Right lobe of liver (tissue), 4 donors: ENCODE results near the gene MREG.

Source experiments
- POLR2A ChIP-seq: fragments of 450-650 bp; IDR thresholded peaks from one replicate; pipeline ENCODE4 v1.6.1; 2017; ENCODE audit warnings: antibody characterized with exemption, mild to moderate bottlenecking
- TF ChIP-seq, protein P1 (sequence below), 4 donors: fragments of 200-600 bp in 3 of 4; fragments of 450-650 bp in 1 of 4; IDR thresholded peaks; one replicate each; pipeline versions ENCODE4 v1.5.1 to v1.8.0; 2016 to 2022; ENCODE audit warnings: antibody characterized with exemption in 4 of 4, mild to moderate bottlenecking in 2 of 4
- donor health status: DM: no; HTN: no; CAD: no.
- donor health status: DM: no; HTN: no; CAD: no.
- donor health status: DM: no; HTN: yes; CAD: no.

DNA sequence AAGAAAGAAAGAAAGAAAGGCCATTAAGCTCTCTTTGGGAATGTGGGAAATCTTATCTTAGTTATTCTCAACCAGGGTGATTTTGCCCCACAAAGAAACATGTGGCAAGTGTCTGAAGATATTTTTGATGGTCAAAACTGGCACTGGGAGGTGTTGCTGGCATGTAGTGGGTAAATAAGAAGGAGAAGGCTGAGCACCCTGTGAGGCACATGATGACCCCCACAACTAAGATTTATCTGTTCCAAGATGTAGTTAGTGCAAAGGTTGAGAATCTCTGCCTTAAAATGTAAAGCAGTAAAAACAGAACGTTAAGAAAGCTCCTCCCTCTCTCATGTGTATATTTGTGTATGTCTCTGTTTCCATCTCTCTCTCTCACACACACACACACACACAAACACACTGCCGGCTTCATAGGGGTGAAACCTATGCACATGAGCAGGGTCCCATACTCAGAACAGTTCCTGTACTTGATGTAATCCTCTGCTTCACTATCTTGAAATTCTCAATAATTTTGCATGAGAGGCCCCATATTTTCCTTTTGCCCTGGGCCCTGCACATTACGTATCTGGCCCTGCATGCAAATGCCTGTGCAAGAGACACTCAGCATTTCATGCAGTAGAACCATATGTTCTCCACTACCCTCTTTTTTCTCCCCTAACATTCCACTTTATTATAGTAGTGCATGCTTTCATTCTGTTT is 94.3 kb downstream of the MREG start:
- TF ChIP-seq, protein P1, sequence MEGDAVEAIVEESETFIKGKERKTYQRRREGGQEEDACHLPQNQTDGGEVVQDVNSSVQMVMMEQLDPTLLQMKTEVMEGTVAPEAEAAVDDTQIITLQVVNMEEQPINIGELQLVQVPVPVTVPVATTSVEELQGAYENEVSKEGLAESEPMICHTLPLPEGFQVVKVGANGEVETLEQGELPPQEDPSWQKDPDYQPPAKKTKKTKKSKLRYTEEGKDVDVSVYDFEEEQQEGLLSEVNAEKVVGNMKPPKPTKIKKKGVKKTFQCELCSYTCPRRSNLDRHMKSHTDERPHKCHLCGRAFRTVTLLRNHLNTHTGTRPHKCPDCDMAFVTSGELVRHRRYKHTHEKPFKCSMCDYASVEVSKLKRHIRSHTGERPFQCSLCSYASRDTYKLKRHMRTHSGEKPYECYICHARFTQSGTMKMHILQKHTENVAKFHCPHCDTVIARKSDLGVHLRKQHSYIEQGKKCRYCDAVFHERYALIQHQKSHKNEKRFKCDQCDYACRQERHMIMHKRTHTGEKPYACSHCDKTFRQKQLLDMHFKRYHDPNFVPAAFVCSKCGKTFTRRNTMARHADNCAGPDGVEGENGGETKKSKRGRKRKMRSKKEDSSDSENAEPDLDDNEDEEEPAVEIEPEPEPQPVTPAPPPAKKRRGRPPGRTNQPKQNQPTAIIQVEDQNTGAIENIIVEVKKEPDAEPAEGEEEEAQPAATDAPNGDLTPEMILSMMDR (IDR thresholded peaks at IDR 0.05), result no peak
- TF ChIP-seq POLR2A, result no peak
